Common myeloid progenitor, CD34-positive (primary cell): ENCODE results near the gene HIVEP1.

ENCODE experiments used
- CTCF ChIA-PET: fragments of 350-600 bp; sonication (Branson Sonifier 250); formaldehyde crosslinking; loops from one replicate; lab custom pipeline; 2021; ENCODE audit warnings: antibody characterized with exemption; lab: Charles Lee
- POLR2A ChIA-PET: fragments of 350-600 bp; sonication (Branson Sonifier 250); formaldehyde crosslinking; loops from one replicate; lab custom pipeline; 2021; ENCODE audit warnings: antibody characterized with exemption; lab: Charles Lee
- DNase-seq, 3 donors: peaks; one replicate each; pipeline versions ENCODE4 v3.0.0 to v3.0.0-alpha.2; 2013
- H3K27ac ChIP-seq, 2 experiments: 1 replicate in 1 of 2; 2 replicates in 1 of 2; pipeline ENCODE4 v1.7.0; 2013; ENCODE audit warnings: inconsistent platforms in 2 of 2, low read length in 2 of 2, mild to moderate bottlenecking in 2 of 2, low read depth in 1 of 2, moderate library complexity in 1 of 2; ENCODE audit not compliant: severe bottlenecking in 2 of 2, insufficient read depth in 1 of 2, poor library complexity in 1 of 2
- H3K27me3 ChIP-seq, 5 experiments: replicated peaks in 2 of 5; 1 replicate in 3 of 5; 2 replicates in 2 of 5; pipeline versions ENCODE4 v1.6.1 to v1.7.0; 2013; ENCODE audit warnings: low read length in 4 of 5, mild to moderate bottlenecking in 2 of 5, moderate library complexity in 2 of 5, inconsistent platforms in 1 of 5; ENCODE audit not compliant: insufficient read depth in 5 of 5, control insufficient read depth in 4 of 5
- H3K36me3 ChIP-seq, 4 experiments: 1 replicate in 2 of 4; 2 replicates in 2 of 4; pipeline versions ENCODE4 v1.6.1 to v1.7.0; 2013; ENCODE audit warnings: low read length in 3 of 4, control low read depth in 1 of 4, mild to moderate bottlenecking in 1 of 4; ENCODE audit not compliant: control insufficient read depth in 4 of 4, insufficient read depth in 4 of 4
- H3K4me1 ChIP-seq, 4 experiments: 1 replicate in 3 of 4; 2 replicates in 1 of 4; pipeline versions ENCODE4 v1.6.1 to v1.7.1; 2013; ENCODE audit warnings: low read length in 3 of 4, mild to moderate bottlenecking in 3 of 4, control low read depth in 1 of 4, inconsistent platforms in 1 of 4, moderate library complexity in 1 of 4; ENCODE audit not compliant: control insufficient read depth in 4 of 4, insufficient read depth in 4 of 4; ENCODE audit errors: control extremely low read depth in 1 of 4
- H3K4me3 ChIP-seq, 7 experiments: 1 replicate in 4 of 7; 2 replicates in 3 of 7; pipeline versions ENCODE4 v1.5.1 to v1.7.0; 2013; ENCODE audit warnings: mild to moderate bottlenecking in 7 of 7, low read length in 6 of 7, moderate library complexity in 6 of 7, inconsistent platforms in 2 of 7, low read depth in 2 of 7, control low read depth in 1 of 7; ENCODE audit not compliant: insufficient read depth in 4 of 7, control insufficient read depth in 1 of 7; ENCODE audit errors: extremely low read depth in 1 of 7
- H3K9me3 ChIP-seq, 5 experiments: 1 replicate in 4 of 5; 2 replicates in 1 of 5; pipeline versions ENCODE4 v1.6.1 to v1.7.1; 2013; ENCODE audit warnings: low read length in 4 of 5, mild to moderate bottlenecking in 2 of 5, inconsistent platforms in 1 of 5, low read depth in 1 of 5, moderate library complexity in 1 of 5; ENCODE audit not compliant: control insufficient read depth in 4 of 5, insufficient read depth in 2 of 5; ENCODE audit errors: control extremely low read depth in 1 of 5
- WGBS: methylation state at CpG from one replicate; pipeline ENCODE4 v1.1.5; 2013; ENCODE audit not compliant: insufficient coverage; 5-methylcytosine and 5-hydroxymethylcytosine counted together

The HIVEP1 gene

DNA sequence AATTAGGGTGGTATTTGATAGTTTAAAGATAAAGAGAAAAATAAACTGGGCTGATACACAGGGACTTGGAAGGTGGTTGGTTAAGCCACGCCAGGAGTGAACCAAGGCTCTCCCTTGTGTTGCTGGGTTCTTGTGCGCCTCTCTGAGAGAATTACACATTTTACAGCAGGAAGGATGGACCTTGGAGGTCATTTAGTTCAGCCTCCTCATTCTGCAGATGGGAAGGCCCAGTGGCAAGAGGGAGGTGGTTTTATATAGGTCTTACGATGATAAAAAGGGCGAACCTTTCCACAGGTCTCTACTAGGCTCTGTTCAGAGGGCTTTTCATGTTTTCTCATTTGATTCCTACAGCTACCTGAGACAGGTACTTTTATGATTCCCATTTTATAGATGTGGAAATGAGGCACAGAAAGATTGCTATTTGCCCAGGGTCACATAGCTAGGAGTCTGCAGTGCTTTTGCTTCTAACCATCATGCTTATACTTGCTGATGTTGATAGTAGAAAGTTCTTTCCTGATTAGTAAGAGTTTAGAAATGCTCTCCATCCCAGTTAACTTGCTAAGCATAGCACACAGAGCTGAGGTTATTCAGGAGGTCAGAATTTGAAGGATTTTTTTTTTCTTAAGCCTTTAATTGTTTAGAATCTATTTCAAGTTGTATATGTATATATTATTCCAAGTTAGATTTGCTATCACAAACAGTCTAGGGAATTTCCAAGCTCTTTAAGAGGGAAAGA, 12.8 kb downstream of the HIVEP1 start:
- 94% methylated on average over 2 of the region's 4 CpGs for WGBS
- Histone ChIP-seq H3K4me1 (no peaks in the 10 kb centered on the region), H3K36me3 (peaks cover 5 to 30% (median 14%) of the 10 kb centered on the region in 4 experiments), H3K27me3 (no peaks in the 10 kb centered on the region), H3K27ac (no peak overlapping the region), H3K4me3 (no peak overlapping the region), H3K9me3 (peaks cover 0 to 11% (median 0%) of the 10 kb centered on the region in 5 experiments)
- POLR2A ChIA-PET, result interaction anchor here (0.7 kb wide), 1 partner anchor 14 kb away, joined by 3 read pairs; no protein-coding TSS in a partner anchor
- CTCF ChIA-PET, result interaction anchor here (0.7 kb wide), 1 partner anchor 277 kb away, joined by 3 read pairs; no protein-coding TSS in a partner anchor
- no peak for DNase-seq

DNA sequence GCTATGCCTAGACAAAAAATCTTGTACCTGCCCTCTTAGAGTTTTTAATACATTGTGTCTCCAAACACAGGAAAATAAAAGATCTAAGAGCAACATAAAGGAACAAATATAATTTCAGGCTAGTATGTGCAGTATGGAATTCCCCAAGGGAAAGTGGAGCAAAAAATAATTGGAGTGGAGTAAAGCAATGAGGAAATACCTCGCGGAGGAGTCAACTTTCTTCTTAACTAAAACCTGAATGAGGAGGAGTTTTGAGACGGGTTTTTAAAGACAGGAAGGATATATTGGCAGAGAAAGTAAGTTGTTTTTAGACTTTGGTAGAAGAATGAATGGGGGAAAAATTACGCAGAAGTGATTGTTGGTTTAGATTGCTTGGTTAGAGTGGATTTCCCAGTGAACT, 14.0 kb downstream of the HIVEP1 start:
- WGBS, result 100% methylated on average over 4 of the region's 4 CpGs
- POLR2A ChIA-PET, result no interaction called here
- Histone ChIP-seq H3K27me3 (no peaks in the 10 kb centered on the region), H3K4me1 (no peaks in the 10 kb centered on the region), H3K36me3 (peaks cover 6 to 27% (median 9%) of the 10 kb centered on the region in 4 experiments), H3K9me3 (peaks cover 0 to 20% (median 2%) of the 10 kb centered on the region in 5 experiments), H3K4me3 (no peak overlapping the region), H3K27ac (no peak overlapping the region)
- DNase-seq, result no peak
- CTCF ChIA-PET, result no interaction called here

DNA sequence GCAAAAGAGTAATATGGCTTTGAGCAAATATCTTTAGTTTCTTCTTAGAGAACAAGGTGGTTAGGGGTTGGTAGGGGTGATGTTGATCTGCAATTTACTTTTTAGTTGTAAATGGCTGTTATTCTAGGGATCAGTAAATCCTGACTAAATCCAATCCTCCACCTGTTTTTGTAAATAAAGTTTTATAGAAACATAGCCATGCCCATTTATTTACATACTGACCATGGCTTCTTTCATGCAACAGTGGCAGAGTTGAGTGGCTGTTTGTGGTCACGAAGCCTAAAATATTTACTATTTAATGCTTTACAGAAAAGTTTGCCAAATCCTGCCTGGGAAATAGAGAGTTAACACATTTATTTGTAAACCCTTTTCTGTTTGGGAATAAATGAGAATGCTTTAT, 14.7 kb downstream of the HIVEP1 start:
- no peaks in the 10 kb centered on the region for H3K27me3 ChIP-seq
- ChIA-PET CTCF (no interaction called here), POLR2A (no interaction called here)
- H3K9me3 ChIP-seq, result peaks cover 1 to 22% (median 5%) of the 10 kb centered on the region in 5 experiments
- DNase-seq, result no peak
- H3K36me3 ChIP-seq, result peaks cover 5 to 24% (median 11%) of the 10 kb centered on the region in 4 experiments
- no peak overlapping the region for H3K4me3 ChIP-seq
- no peaks in the 10 kb centered on the region for H3K4me1 ChIP-seq
- H3K27ac ChIP-seq, result no peak overlapping the region
- WGBS, result no CpG with 5 or more reads among the region's 1 CpG

- Histone ChIP-seq H3K36me3 (peaks cover 0 to 21% (median 12%) of the 10 kb centered on the region in 4 experiments), H3K27me3 (no peaks in the 10 kb centered on the region), H3K9me3 (peaks cover 2 to 22% (median 5%) of the 10 kb centered on the region in 5 experiments), H3K27ac (no peak overlapping the region), H3K4me1 (no peaks in the 10 kb centered on the region), H3K4me3 (no peak overlapping the region)
- ChIA-PET POLR2A (no interaction called here), CTCF (interaction anchor here (0.9 kb wide), 1 partner anchor 11 kb away, joined by 4 read pairs; no protein-coding TSS in a partner anchor)
- no peak for DNase-seq
- WGBS, result 100% methylated on average over 1 of the region's 4 CpGs
Observed at GRCh38 chr6:12028213-12028612, 16.1 kb downstream of the HIVEP1 start.

DNA sequence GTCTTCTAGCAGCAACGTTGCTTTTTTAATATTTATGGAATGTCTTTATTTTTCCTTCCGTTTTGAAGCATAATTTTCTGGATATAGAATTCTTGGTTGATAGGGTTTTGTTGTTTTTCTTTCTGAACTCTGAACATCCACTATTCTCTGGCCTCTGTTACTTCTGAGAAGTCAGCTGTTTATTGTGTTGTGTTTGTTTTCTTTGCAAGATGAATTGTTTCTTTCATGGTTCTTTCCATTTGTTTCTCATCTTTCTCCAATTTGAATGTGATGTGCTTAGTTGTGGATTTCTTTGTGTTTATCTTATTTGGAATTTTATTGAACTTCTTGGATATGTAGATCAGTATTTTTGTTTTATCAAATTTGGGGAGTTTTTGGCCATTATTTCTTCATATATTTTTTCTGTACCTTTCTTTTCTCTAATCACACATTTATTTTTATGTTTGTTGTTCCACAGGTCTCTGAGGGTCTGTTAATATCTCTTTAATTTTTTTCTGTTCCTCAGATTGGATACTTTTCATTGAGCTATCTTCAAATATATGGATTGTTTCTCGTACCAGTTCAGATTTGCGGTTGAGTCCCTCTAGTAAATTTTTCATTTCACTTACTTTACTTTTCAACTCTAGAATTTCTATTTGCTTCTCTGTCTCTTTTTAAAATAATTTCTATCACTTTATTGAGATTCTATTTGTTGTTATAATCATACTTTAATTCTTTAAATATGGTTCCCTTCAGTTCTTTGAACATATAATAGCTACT, 18.0 kb downstream of the HIVEP1 start:
- ChIA-PET POLR2A (no interaction called here), CTCF (interaction anchor here (1.0 to 1.2 kb wide), 2 partner anchors 12 to 208 kb away, joined by 3 read pairs; no protein-coding TSS in a partner anchor)
- WGBS, result 90% methylated on average over 2 of the region's 4 CpGs
- no peak overlapping the region for H3K4me3 ChIP-seq
- peaks cover 4 to 16% (median 10%) of the 10 kb centered on the region in 4 experiments for H3K4me1 ChIP-seq
- no peaks in the 10 kb centered on the region for H3K27me3 ChIP-seq
- H3K9me3 ChIP-seq, result peaks cover 2 to 22% (median 5%) of the 10 kb centered on the region in 5 experiments
- H3K27ac ChIP-seq, result no peak overlapping the region
- peaks cover 0 to 21% (median 12%) of the 10 kb centered on the region in 4 experiments for H3K36me3 ChIP-seq
- DNase-seq, result no peak

DNA sequence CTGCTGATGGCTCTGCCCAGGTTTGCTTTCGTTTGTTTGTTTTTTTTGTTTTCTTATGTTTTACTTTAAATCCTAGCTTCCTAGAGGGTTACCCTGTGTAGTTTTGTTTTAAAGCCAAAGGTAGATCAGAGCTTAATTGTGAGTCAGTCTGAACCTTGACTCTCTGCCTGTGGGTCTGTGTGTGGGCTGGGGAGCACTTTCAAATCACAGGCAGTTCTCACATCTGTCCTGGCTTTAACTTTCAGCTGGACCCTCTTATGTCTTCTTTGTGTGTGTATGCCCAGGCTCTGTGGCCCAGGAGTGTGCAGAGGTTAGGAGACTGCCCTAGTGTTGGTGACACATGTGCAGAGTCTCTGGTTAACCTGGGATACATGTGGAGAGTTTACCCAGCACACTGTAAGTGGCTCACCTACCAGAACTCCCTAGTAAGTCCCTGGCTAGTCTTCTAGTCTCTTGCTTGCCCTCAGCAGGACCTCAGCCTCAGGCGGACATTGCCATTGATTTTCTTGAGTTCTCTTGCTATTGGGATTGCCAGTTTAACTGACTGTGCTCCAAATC, 19.0 kb downstream of the HIVEP1 start:
- CTCF ChIA-PET, result interaction anchor here (1.0 to 1.2 kb wide), 2 partner anchors 13 to 209 kb away, joined by 3 read pairs; no protein-coding TSS in a partner anchor
- no peak for DNase-seq
- no peak overlapping the region for H3K27ac ChIP-seq
- H3K4me1 ChIP-seq, result peaks cover 4 to 16% (median 10%) of the 10 kb centered on the region in 4 experiments
- H3K4me3 ChIP-seq, result no peak overlapping the region
- POLR2A ChIA-PET, result no interaction called here
- H3K9me3 ChIP-seq, result peaks cover 2 to 22% (median 5%) of the 10 kb centered on the region in 5 experiments
- 88% methylated on average over 1 of the region's 2 CpGs for WGBS
- no peaks in the 10 kb centered on the region for H3K27me3 ChIP-seq
- peaks cover 0 to 21% (median 12%) of the 10 kb centered on the region in 4 experiments for H3K36me3 ChIP-seq
